Mesothelial cell of epicardium (in vitro differentiated cells): ENCODE data around the gene ADAM11. TPM values are rescaled to one million over a fixed set of nuclear protein-coding genes. Genes with fewer than 3 reads are reported as not detected.

Experiments used
- DNase-seq, 2 experiments: peaks; one replicate each; pipeline ENCODE4 v3.0.0; 2021; ENCODE audit warnings: low spot score in 2 of 2; ENCODE audit not compliant: unreplicated experiment in 2 of 2
- H3K27ac Mint-ChIP-seq: 2 replicates; pipeline ENCODE4 v1.8.0; 2021; ENCODE audit warnings: mixed read lengths
- H3K27me3 Mint-ChIP-seq: 2 replicates; pipeline ENCODE4 v1.8.0; 2021; ENCODE audit warnings: low read depth, mixed read lengths
- H3K36me3 Mint-ChIP-seq: 2 replicates; pipeline ENCODE4 v1.8.0; 2021; ENCODE audit warnings: mixed read lengths
- H3K4me1 Mint-ChIP-seq: 2 replicates; pipeline ENCODE4 v1.8.0; 2021; ENCODE audit warnings: mixed read lengths
- H3K4me3 Mint-ChIP-seq: 2 replicates; pipeline ENCODE4 v1.8.0; 2021; ENCODE audit warnings: mild to moderate bottlenecking, moderate library complexity, mixed read lengths
- H3K9me3 Mint-ChIP-seq: 2 replicates; pipeline ENCODE4 v1.8.0; 2021; ENCODE audit warnings: mixed read lengths
- CTCF ChIP-seq: fragments of 200-600 bp; sonication (generic); IDR thresholded peaks from one replicate; pipeline ENCODE4 v1.5.0; 2021; ENCODE audit warnings: antibody characterized with exemption; ENCODE audit not compliant: unreplicated experiment
- total RNA-seq: library from RNA; stranded (reverse); gene quantifications from 3 replicates; pipeline ENCODE4 v1.2.1, GENCODE V29; 2021

The ADAM11 gene
- total RNA-seq, 1 donor from 2014 or later, result 8.5 TPM

GRCh38 chr17:44778656-44779210, 19.9 kb downstream of the ADAM11 start:
- Mint-ChIP-seq H3K27ac (no peak overlapping the region), H3K4me1 (peaks cover 15% of the 10 kb centered on the region), H3K36me3 (no peaks in the 10 kb centered on the region), H3K4me3 (peak overlapping the region; percentile 65), H3K9me3 (no peaks in the 10 kb centered on the region), H3K27me3 (peaks cover 8% of the 10 kb centered on the region)
- DNase-seq, result no peak
- no peak for TF ChIP-seq CTCF

GRCh38 chr17:44779211-44780025, 20.6 kb downstream of the ADAM11 start:
- TF ChIP-seq CTCF, result peak; percentile 82
- H3K36me3 Mint-ChIP-seq, result no peaks in the 10 kb centered on the region
- peaks cover 15% of the 10 kb centered on the region for H3K4me1 Mint-ChIP-seq
- H3K9me3 Mint-ChIP-seq, result no peaks in the 10 kb centered on the region
- H3K27me3 Mint-ChIP-seq, result peaks cover 8% of the 10 kb centered on the region
- H3K4me3 Mint-ChIP-seq, result peak overlapping the region; percentile 65
- H3K27ac Mint-ChIP-seq, result no peak overlapping the region
- DNase-seq, result peak; percentile 62 to 90

- DNase-seq, result no peak
- Mint-ChIP-seq H3K27me3 (peaks cover 8% of the 10 kb centered on the region), H3K9me3 (no peaks in the 10 kb centered on the region), H3K27ac (no peak overlapping the region), H3K4me1 (peaks cover 13% of the 10 kb centered on the region), H3K36me3 (no peaks in the 10 kb centered on the region), H3K4me3 (no peak overlapping the region)
- TF ChIP-seq CTCF, result no peak
Measured at GRCh38 chr17:44780161-44780560, 21.4 kb downstream of the ADAM11 start.

- Mint-ChIP-seq H3K4me3 (no peak overlapping the region), H3K27ac (no peak overlapping the region), H3K36me3 (no peaks in the 10 kb centered on the region), H3K27me3 (peaks cover 8% of the 10 kb centered on the region), H3K4me1 (peaks cover 13% of the 10 kb centered on the region), H3K9me3 (no peaks in the 10 kb centered on the region)
- TF ChIP-seq CTCF, result no peak
- no peak for DNase-seq
Measured at GRCh38 chr17:44780845-44781480, 22.2 kb downstream of the ADAM11 start.

GRCh38 chr17:44781551-44782325, 22.9 kb downstream of the ADAM11 start:
- DNase-seq, result no peak
- Mint-ChIP-seq H3K4me3 (no peak overlapping the region), H3K27ac (peak overlapping the region; percentile 69), H3K27me3 (peaks cover 10% of the 10 kb centered on the region), H3K9me3 (no peaks in the 10 kb centered on the region), H3K4me1 (peaks cover 13% of the 10 kb centered on the region), H3K36me3 (no peaks in the 10 kb centered on the region)
- TF ChIP-seq CTCF, result no peak
